ENCODE measurements around the gene CABP7. TPM values are rescaled to one million over a fixed set of nuclear protein-coding genes. Genes with fewer than 3 reads are reported as not detected.
A peak's percentile ranks its signal among the peaks of the same experiment; 100 is the strongest.

The CABP7 gene
- total RNA-seq, 4 donors from 2014 or later, result 0.73 to 1.0 TPM; not detected in 2

DNA sequence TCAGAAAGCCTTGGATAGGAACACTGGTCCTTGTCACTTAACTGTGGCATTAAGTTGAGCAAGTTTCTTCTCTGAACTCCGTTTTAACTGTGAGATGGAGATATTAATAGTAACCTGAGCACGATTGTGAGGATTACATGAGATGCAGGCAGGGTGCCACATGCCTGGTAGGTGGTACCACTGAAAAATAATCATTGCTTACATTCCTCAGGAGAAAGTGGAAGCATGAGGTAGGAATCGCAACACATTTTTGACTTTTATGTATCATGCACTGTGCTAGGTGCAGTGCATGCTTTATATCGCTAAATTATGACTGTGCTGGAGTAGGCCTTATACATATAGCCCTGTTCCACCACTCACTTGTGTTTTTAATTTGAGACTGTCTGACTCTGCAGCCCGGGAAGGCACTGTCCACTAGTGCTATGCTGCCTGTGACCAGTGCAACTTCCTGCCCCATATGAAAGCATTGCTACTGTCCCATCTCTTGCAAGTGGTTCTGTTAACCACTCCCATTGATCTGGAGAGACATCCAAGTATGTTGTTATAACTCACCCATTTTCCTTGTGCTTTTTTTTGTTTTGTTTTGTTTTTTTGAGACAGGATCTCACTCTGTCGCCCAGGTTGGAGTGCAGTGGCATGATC lies 48.4 kb downstream of the CABP7 start:
- H3K9me3 ChIP-seq, result no peaks in the 10 kb centered on the region
- peaks cover 21 to 22% of the 10 kb centered on the region in 2 donors for H3K4me1 ChIP-seq
- peak overlapping the region; percentile 38 to 93 (median 76) for H3K4me3 ChIP-seq (replicated peaks in 1 of 3)
- no peak for DNase-seq
- H3K27me3 ChIP-seq, result no peaks in the 10 kb centered on the region
- intact Hi-C loops (cut with DNase I), result no loop called here
- H3K27ac ChIP-seq, result peak overlapping the region in 1 of 3 donors; percentile 91
- WGBS, 2 donors, result 45 to 47% methylated on average over 6 of the region's 6 CpGs
- peaks cover 9 to 11% of the 10 kb centered on the region in 2 donors for H3K36me3 ChIP-seq
- TF ChIP-seq, protein P1, sequence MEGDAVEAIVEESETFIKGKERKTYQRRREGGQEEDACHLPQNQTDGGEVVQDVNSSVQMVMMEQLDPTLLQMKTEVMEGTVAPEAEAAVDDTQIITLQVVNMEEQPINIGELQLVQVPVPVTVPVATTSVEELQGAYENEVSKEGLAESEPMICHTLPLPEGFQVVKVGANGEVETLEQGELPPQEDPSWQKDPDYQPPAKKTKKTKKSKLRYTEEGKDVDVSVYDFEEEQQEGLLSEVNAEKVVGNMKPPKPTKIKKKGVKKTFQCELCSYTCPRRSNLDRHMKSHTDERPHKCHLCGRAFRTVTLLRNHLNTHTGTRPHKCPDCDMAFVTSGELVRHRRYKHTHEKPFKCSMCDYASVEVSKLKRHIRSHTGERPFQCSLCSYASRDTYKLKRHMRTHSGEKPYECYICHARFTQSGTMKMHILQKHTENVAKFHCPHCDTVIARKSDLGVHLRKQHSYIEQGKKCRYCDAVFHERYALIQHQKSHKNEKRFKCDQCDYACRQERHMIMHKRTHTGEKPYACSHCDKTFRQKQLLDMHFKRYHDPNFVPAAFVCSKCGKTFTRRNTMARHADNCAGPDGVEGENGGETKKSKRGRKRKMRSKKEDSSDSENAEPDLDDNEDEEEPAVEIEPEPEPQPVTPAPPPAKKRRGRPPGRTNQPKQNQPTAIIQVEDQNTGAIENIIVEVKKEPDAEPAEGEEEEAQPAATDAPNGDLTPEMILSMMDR (IDR thresholded peaks at IDR 0.05), result no peak
- TF ChIP-seq POLR2A (IDR thresholded peaks at IDR 0.05), result no peak

DNA sequence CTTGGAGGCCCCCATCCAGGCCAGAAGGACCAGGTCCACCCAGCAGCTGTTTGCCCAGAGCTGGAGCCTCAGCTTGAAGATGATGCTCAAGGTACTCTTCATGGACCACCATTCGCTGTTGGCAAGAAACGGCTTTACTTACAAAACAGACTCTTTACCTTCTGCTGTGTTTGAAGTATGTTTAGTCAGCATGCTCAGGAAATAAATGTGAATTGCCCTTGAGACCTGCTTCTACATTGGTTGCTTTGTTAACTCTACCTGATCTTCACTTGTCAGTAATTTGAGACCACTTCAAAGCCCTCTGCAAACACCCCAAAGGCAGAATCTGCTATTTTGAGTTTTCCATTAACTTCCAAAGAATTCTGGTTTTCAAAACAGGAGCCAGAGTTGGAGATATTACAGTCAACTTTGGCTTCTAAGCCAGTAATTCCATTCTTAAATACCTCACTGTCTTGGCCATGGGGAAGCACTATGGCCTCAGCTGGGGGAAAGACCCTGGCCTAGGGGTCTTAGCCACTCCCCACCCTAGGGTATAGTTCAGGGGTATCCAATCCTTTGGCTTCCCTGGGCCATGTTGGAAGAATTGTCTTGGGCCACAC lies 50.0 kb downstream of the CABP7 start:
- Histone ChIP-seq H3K27ac (no peak overlapping the region), H3K36me3 (peaks cover 9 to 11% of the 10 kb centered on the region in 2 donors), H3K4me1 (peaks cover 21 to 22% of the 10 kb centered on the region in 2 donors), H3K4me3 (replicated peaks in 1 of 3) (no peak overlapping the region), H3K9me3 (no peaks in the 10 kb centered on the region), H3K27me3 (no peaks in the 10 kb centered on the region)
- TF ChIP-seq, protein P1 (IDR thresholded peaks at IDR 0.05), result no peak
- no peak for TF ChIP-seq POLR2A (IDR thresholded peaks at IDR 0.05)
- no peak for DNase-seq
- intact Hi-C loops (cut with DNase I), result loop anchor here (5.0 kb wide), 1 partner anchor 67 kb away; the partner anchor contains the start of gene ASCC2
- 71 to 77% methylated on average over 2 of the region's 2 CpGs for WGBS, 2 donors

GRCh38 chr22:29772170-29772641 lies 52.4 kb downstream of the CABP7 start:
- H3K27me3 ChIP-seq, result no peaks in the 10 kb centered on the region
- DNase-seq, result peak; percentile 24 to 53
- TF ChIP-seq, protein P1 (IDR thresholded peaks at IDR 0.05), result peak in 2 of 6 experiments; percentile 28 to 36
- no peak for TF ChIP-seq POLR2A (IDR thresholded peaks at IDR 0.05)
- no peaks in the 10 kb centered on the region for H3K9me3 ChIP-seq
- no peak overlapping the region for H3K4me3 ChIP-seq (replicated peaks in 1 of 3)
- H3K4me1 ChIP-seq, result peaks cover 12% of the 10 kb centered on the region in 2 donors
- H3K36me3 ChIP-seq, result peaks cover 9 to 11% of the 10 kb centered on the region in 2 donors
- H3K27ac ChIP-seq, result no peak overlapping the region
- 47 to 49% methylated on average over 5 of the region's 5 CpGs for WGBS, 2 donors
- intact Hi-C loops (cut with DNase I), result loop anchor here (5.0 kb wide), 1 partner anchor 65 kb away; the partner anchor contains the start of gene ASCC2

DNA sequence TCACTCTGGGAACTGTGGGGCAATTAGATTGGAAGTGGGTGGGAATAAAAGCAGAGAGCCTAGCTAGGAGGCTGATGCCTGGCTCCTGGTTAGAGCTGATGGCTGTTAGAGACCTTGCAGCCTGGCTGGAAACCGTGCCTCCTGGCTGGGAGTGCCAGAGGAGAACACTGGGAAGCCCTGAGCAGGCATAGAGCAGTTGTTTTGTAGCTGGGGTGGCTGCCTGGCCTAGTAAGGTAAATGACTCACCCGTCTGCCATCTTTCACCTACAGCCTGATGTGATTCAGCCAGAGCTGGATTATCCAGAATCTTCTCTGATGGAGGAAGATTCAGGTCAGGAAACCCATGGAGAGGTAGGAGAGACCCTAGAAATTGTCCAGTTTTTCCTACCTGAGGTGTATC lies 53.4 kb downstream of the CABP7 start:
- Histone ChIP-seq H3K36me3 (peaks cover 9 to 11% of the 10 kb centered on the region in 2 donors), H3K9me3 (no peaks in the 10 kb centered on the region), H3K4me3 (replicated peaks in 1 of 3) (no peak overlapping the region), H3K27ac (no peak overlapping the region), H3K4me1 (peaks cover 5 to 7% of the 10 kb centered on the region in 2 donors), H3K27me3 (no peaks in the 10 kb centered on the region)
- no peak for DNase-seq
- no peak for TF ChIP-seq POLR2A (IDR thresholded peaks at IDR 0.05)
- TF ChIP-seq, protein P1 (IDR thresholded peaks at IDR 0.05), result no peak
- 76 to 89% methylated on average over 2 of the region's 2 CpGs for WGBS, 2 donors
- intact Hi-C loops (cut with DNase I), result loop anchor here (5.0 kb wide), 1 partner anchor 64 kb away; the partner anchor contains the start of gene ASCC2

DNA sequence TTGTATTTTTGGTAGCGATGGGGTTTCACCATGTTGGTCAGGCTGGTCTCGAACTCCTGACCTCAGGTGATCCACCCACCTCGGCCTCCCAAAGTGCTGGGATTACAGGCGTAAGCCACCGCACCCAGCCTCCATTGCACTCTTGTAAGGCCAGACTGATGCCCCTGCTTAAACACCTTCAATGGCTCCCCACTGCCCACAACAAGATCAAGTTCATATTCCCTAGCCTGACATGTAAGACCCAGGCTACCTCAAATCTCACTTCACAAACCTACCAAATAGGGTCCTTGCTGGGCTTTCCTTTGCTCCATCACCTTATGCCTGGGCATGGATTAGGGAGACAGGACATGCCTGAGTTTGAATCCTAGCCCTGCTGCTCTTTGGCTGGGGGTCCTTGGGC lies 60.4 kb downstream of the CABP7 start:
- Histone ChIP-seq H3K27ac (no peak overlapping the region), H3K36me3 (no peaks in the 10 kb centered on the region), H3K9me3 (no peaks in the 10 kb centered on the region), H3K4me1 (peaks cover 30 to 45% of the 10 kb centered on the region in 2 donors), H3K27me3 (no peaks in the 10 kb centered on the region), H3K4me3 (replicated peaks in 1 of 3) (no peak overlapping the region)
- no peak for DNase-seq
- TF ChIP-seq, protein P1 (IDR thresholded peaks at IDR 0.05), result no peak
- TF ChIP-seq POLR2A (IDR thresholded peaks at IDR 0.05), result no peak
- intact Hi-C loops (cut with DNase I), result no loop called here
- 90 to 99% methylated on average over 5 of the region's 5 CpGs for WGBS, 2 donors

All from thyroid gland (tissue), 4 donors.